Activated CD8-positive, alpha-beta memory T cell treated with anti-CD3 and anti-CD28 coated beads for 1 hour (primary cell): ENCODE results near the gene ARHGEF17.

Experiments
- DNase-seq, 2 donors: peaks; one replicate each; pipeline ENCODE4 v3.0.0-alpha.2; 2020; ENCODE audit warnings: low read depth in 1 of 2; ENCODE audit errors: extremely low read depth in 1 of 2

Gene ARHGEF17

GRCh38 chr11:73312036-73312435 is 4.0 kb downstream of the ARHGEF17 start:
- no peak for DNase-seq

- no peak for DNase-seq
These were observed 4.8 kb downstream of the ARHGEF17 start for GRCh38 chr11:73312851-73313327.

- DNase-seq: no peak
These were observed 5.6 kb downstream of the ARHGEF17 start for GRCh38 chr11:73313652-73314051.

- DNase-seq: no peak
These were observed 6.3 kb downstream of the ARHGEF17 start for GRCh38 chr11:73314117-73314961.

- no peak for DNase-seq
These were observed 7.4 kb downstream of the ARHGEF17 start for GRCh38 chr11:73315293-73316020.

- DNase-seq: no peak
These were observed 8.3 kb downstream of the ARHGEF17 start for GRCh38 chr11:73316422-73316821.

GRCh38 chr11:73317373-73317772 is 9.3 kb downstream of the ARHGEF17 start:
- DNase-seq: no peak

GRCh38 chr11:73317803-73318202 is 9.7 kb downstream of the ARHGEF17 start:
- DNase-seq: no peak

- no peak for DNase-seq
These were observed 10.5 kb downstream of the ARHGEF17 start for GRCh38 chr11:73318501-73319011.

GRCh38 chr11:73320763-73321603 is 12.9 kb downstream of the ARHGEF17 start:
- DNase-seq: no peak

GRCh38 chr11:73321604-73322381 is 13.7 kb downstream of the ARHGEF17 start:
- no peak for DNase-seq

- no peak for DNase-seq
These were observed 14.6 kb downstream of the ARHGEF17 start for GRCh38 chr11:73322382-73323306.

GRCh38 chr11:73323464-73323863 is 15.4 kb downstream of the ARHGEF17 start:
- DNase-seq: no peak

- DNase-seq: no peak
These were observed 16.0 kb downstream of the ARHGEF17 start for GRCh38 chr11:73324116-73324515.

- no peak for DNase-seq
These were observed 16.6 kb downstream of the ARHGEF17 start for GRCh38 chr11:73324665-73325035.

GRCh38 chr11:73325036-73325981 is 17.2 kb downstream of the ARHGEF17 start:
- DNase-seq: no peak

GRCh38 chr11:73326929-73327811 is 19.1 kb downstream of the ARHGEF17 start:
- no peak for DNase-seq
